GM23338 (cell line): ENCODE results near the gene PSMB11. TPM values are rescaled to one million over a fixed set of nuclear protein-coding genes. Genes with fewer than 3 reads are reported as not detected.

Experiments used
- ATAC-seq: fragments of 200-7000 bp; cut with Tn5 transposase; 3 replicates; pipeline ENCODE4 v1.9.1; 2020
- DNase-seq: peaks from one replicate; pipeline ENCODE4 v3.0.0-alpha.2; 2015; ENCODE audit warnings: low spot score
- H2AFZ ChIP-seq: fragments of 200-600 bp; sonication (generic); 2 replicates; pipeline ENCODE4 v1.8.0; 2016; ENCODE audit warnings: antibody characterized with exemption, mild to moderate bottlenecking, moderate library complexity
- H3F3A ChIP-seq: fragments of 200-600 bp; sonication (generic); replicated peaks from 2 replicates; pipeline ENCODE4 v1.8.0; 2017; ENCODE audit warnings: antibody characterized with exemption, mixed run types, low read depth
- H3K27ac ChIP-seq: fragments of 200-600 bp; sonication (generic); 2 replicates; pipeline ENCODE4 v1.6.1; 2016; ENCODE audit warnings: low read depth
- H3K27me3 ChIP-seq: fragments of 200-600 bp; sonication (generic); 2 replicates; pipeline ENCODE4 v1.8.0; 2016; ENCODE audit warnings: mild to moderate bottlenecking, mixed run types, moderate library complexity; ENCODE audit not compliant: insufficient read depth
- H3K36me3 ChIP-seq: fragments of 200-600 bp; sonication (generic); 2 replicates; pipeline ENCODE4 v1.8.0; 2016; ENCODE audit warnings: mild to moderate bottlenecking; ENCODE audit not compliant: insufficient read depth
- H3K4me1 ChIP-seq: fragments of 200-600 bp; sonication (generic); 2 replicates; pipeline ENCODE4 v1.8.0; 2016; ENCODE audit warnings: mild to moderate bottlenecking, moderate library complexity; ENCODE audit not compliant: insufficient read depth
- H3K4me2 ChIP-seq: fragments of 200-600 bp; sonication (generic); 2 replicates; pipeline ENCODE4 v1.7.1; 2017; ENCODE audit warnings: mixed run types
- H3K4me3 ChIP-seq: fragments of 200-600 bp; sonication (generic); 2 replicates; pipeline ENCODE4 v1.6.1; 2016; ENCODE audit warnings: mixed run types
- H3K79me2 ChIP-seq: fragments of 200-600 bp; sonication (generic); replicated peaks from 2 replicates; pipeline ENCODE4 v1.8.0; 2017; ENCODE audit warnings: mild to moderate bottlenecking; ENCODE audit not compliant: insufficient read depth
- H3K9me2 ChIP-seq: fragments of 200-600 bp; sonication (generic); 2 replicates; pipeline ENCODE4 v1.8.0; 2017; ENCODE audit not compliant: insufficient read depth
- H4K20me1 ChIP-seq: fragments of 200-600 bp; sonication (generic); replicated peaks from 2 replicates; pipeline ENCODE4 v1.8.0; 2017; ENCODE audit warnings: mild to moderate bottlenecking; ENCODE audit not compliant: insufficient read depth
- H3K27ac Mint-ChIP-seq: 2 replicates; pipeline ENCODE4 v1.8.0; 2020; ENCODE audit warnings: inconsistent platforms, mild to moderate bottlenecking, moderate library complexity, mixed read lengths
- H3K27me3 Mint-ChIP-seq: 3 replicates; pipeline ENCODE4 v1.8.0; 2022; ENCODE audit warnings: low read depth, mild to moderate bottlenecking, moderate library complexity, mixed read lengths, inconsistent platforms; ENCODE audit not compliant: insufficient read depth, poor library complexity
- H3K36me3 Mint-ChIP-seq: 3 replicates; pipeline ENCODE4 v1.8.0; 2021; ENCODE audit warnings: low read depth, mild to moderate bottlenecking, inconsistent platforms, moderate library complexity, mixed read lengths
- H3K4me1 Mint-ChIP-seq: 3 replicates; pipeline ENCODE4 v1.8.0; 2020; ENCODE audit warnings: mild to moderate bottlenecking, inconsistent platforms, mixed read lengths
- H3K4me3 Mint-ChIP-seq: 3 replicates; pipeline ENCODE4 v1.8.0; 2021; ENCODE audit warnings: moderate library complexity, mild to moderate bottlenecking, inconsistent platforms, mixed read lengths
- H3K9me3 Mint-ChIP-seq: 3 replicates; pipeline ENCODE4 v1.8.0; 2020; ENCODE audit warnings: moderate library complexity, mild to moderate bottlenecking, inconsistent platforms, mixed read lengths
- NANOG ChIP-seq: IDR thresholded peaks from 2 replicates; pipeline ENCODE4 v1.6.1; 2016; ENCODE audit warnings: antibody characterized with exemption, borderline replicate concordance
- ZNF331 ChIP-seq: fragments of 250-450 bp; sonication (Bioruptor Pico); IDR thresholded peaks from 2 replicates; pipeline ENCODE4 v1.5.0; 2020; ENCODE audit warnings: low read depth, mild to moderate bottlenecking, moderate library complexity
- polyA plus RNA-seq: library from polyadenylated mRNA; unstranded; fragments of >200 nt; fragmentation: Nextera tagmentation; extraction: Ambion mirVana; gene quantifications from 2 replicates; pipeline ENCODE4 v1.2.1, GENCODE V29; 2016
- total RNA-seq: library from RNA; depleted of rRNA; stranded (reverse); fragments of >200 nt; shearing (Covaris generic); gene quantifications from 2 replicates; pipeline ENCODE4 v1.2.3, GENCODE V29; 2014
- TF ChIP-seq, protein P1 (sequence below): fragments of 250-450 bp; sonication (Bioruptor Pico); IDR thresholded peaks from 2 replicates; pipeline ENCODE4 v1.5.0; 2020; ENCODE audit warnings: mild to moderate bottlenecking, moderate library complexity
- TF ChIP-seq, protein P2 (sequence below): IDR thresholded peaks from 2 replicates; pipeline ENCODE4 v1.6.1; 2016; ENCODE audit warnings: antibody characterized with exemption
- TF ChIP-seq, protein P3 (sequence below), 2 experiments: fragments of 200-600 bp in 1 of 2; sonication (generic) in 1 of 2; conservative IDR thresholded peaks; 2 replicates each; pipeline versions ENCODE4 v1.5.1 to v1.6.1; 2016 to 2017; ENCODE audit warnings: antibody characterized with exemption in 2 of 2, low read depth in 2 of 2, mild to moderate bottlenecking in 2 of 2, moderate library complexity in 1 of 2
- TF ChIP-seq, protein P4 (sequence below): IDR thresholded peaks from one replicate; pipeline ENCODE4 v1.6.1; 2018; ENCODE audit warnings: antibody characterized with exemption; ENCODE audit not compliant: unreplicated experiment

Gene PSMB11
- total and polyA plus RNA-seq, 2 experiments from 2014 or later: 0.07 TPM; not detected in 1

DNA sequence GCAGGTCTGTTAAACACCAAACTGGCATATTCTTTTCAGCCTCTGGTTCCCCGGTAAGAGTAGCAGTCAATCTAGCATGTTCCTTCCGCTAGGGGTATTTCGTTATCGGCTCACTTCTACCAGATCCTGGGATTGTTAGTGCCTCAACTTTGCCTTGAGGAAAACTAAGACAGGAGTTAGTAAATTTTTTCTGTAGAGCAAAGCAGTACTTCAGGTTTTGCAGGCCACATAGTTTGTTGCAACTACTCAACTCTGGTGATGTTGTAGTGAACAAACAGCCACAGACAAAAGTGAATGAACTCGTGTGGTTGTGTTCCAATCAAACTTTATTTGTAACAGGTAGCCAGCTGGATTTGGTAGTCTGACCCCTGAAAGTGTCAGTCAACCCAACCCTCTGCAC is 21.6 kb downstream of the PSMB11 start (continued):
- TF ChIP-seq, protein P1, sequence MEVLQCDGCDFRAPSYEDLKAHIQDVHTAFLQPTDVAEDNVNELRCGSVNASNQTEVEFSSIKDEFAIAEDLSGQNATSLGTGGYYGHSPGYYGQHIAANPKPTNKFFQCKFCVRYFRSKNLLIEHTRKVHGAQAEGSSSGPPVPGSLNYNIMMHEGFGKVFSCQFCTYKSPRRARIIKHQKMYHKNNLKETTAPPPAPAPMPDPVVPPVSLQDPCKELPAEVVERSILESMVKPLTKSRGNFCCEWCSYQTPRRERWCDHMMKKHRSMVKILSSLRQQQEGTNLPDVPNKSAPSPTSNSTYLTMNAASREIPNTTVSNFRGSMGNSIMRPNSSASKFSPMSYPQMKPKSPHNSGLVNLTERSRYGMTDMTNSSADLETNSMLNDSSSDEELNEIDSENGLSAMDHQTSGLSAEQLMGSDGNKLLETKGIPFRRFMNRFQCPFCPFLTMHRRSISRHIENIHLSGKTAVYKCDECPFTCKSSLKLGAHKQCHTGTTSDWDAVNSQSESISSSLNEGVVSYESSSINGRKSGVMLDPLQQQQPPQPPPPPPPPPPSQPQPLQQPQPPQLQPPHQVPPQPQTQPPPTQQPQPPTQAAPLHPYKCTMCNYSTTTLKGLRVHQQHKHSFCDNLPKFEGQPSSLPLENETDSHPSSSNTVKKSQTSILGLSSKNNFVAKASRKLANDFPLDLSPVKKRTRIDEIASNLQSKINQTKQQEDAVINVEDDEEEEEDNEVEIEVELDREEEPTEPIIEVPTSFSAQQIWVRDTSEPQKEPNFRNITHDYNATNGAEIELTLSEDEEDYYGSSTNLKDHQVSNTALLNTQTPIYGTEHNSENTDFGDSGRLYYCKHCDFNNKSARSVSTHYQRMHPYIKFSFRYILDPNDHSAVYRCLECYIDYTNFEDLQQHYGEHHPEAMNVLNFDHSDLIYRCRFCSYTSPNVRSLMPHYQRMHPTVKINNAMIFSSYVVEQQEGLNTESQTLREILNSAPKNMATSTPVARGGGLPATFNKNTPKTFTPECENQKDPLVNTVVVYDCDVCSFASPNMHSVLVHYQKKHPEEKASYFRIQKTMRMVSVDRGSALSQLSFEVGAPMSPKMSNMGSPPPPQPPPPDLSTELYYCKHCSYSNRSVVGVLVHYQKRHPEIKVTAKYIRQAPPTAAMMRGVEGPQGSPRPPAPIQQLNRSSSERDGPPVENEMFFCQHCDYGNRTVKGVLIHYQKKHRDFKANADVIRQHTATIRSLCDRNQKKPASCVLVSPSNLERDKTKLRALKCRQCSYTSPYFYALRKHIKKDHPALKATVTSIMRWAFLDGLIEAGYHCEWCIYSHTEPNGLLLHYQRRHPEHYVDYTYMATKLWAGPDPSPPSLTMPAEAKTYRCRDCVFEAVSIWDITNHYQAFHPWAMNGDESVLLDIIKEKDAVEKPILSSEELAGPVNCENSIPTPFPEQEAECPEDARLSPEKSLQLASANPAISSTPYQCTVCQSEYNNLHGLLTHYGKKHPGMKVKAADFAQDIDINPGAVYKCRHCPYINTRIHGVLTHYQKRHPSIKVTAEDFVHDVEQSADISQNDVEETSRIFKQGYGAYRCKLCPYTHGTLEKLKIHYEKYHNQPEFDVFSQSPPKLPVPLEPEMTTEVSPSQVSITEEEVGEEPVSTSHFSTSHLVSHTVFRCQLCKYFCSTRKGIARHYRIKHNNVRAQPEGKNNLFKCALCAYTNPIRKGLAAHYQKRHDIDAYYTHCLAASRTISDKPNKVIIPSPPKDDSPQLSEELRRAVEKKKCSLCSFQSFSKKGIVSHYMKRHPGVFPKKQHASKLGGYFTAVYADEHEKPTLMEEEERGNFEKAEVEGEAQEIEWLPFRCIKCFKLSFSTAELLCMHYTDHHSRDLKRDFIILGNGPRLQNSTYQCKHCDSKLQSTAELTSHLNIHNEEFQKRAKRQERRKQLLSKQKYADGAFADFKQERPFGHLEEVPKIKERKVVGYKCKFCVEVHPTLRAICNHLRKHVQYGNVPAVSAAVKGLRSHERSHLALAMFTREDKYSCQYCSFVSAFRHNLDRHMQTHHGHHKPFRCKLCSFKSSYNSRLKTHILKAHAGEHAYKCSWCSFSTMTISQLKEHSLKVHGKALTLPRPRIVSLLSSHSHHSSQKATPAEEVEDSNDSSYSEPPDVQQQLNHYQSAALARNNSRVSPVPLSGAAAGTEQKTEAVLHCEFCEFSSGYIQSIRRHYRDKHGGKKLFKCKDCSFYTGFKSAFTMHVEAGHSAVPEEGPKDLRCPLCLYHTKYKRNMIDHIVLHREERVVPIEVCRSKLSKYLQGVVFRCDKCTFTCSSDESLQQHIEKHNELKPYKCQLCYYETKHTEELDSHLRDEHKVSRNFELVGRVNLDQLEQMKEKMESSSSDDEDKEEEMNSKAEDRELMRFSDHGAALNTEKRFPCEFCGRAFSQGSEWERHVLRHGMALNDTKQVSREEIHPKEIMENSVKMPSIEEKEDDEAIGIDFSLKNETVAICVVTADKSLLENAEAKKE (CRISPR knock-in tag): no peak
- TF ChIP-seq, protein P2, sequence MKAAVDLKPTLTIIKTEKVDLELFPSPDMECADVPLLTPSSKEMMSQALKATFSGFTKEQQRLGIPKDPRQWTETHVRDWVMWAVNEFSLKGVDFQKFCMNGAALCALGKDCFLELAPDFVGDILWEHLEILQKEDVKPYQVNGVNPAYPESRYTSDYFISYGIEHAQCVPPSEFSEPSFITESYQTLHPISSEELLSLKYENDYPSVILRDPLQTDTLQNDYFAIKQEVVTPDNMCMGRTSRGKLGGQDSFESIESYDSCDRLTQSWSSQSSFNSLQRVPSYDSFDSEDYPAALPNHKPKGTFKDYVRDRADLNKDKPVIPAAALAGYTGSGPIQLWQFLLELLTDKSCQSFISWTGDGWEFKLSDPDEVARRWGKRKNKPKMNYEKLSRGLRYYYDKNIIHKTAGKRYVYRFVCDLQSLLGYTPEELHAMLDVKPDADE: no peak
- no peak for TF ChIP-seq NANOG

DNA sequence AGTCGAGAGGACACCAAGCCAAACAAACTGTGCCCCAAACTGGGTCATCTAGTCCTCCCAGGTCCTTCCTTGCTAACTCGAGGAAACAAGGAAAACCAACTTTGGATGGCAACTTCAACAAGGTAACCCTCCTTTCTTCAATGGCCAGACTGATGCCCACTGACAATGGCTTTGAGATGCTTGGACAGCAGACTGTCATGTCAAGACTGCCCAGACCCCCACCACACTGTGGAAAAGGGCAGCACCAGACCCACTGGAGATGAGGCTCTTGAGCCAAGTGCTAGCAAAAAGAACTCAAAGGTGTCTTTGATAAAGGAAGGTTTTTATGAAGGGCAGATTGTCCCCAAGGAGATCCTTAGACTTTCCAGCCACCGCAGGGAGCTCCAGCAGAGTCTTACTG is 24.4 kb downstream of the PSMB11 start:
- Histone ChIP-seq H3K9me2 (no peaks in the 10 kb centered on the region), H3K27me3 (no peaks in the 10 kb centered on the region), H3K27ac (no peak overlapping the region), H3K4me3 (no peak overlapping the region), H3K4me1 (peaks cover 18% of the 10 kb centered on the region), H3K36me3 (peaks cover 62% of the 10 kb centered on the region), H4K20me1 (peaks cover 60% of the 10 kb centered on the region), H3K4me2 (no peak overlapping the region), H3F3A (peaks cover 72% of the 10 kb centered on the region), H3K79me2 (peaks cover 63% of the 10 kb centered on the region), H2AFZ (no peak overlapping the region)
- Mint-ChIP-seq H3K4me1 (peaks cover 33% of the 10 kb centered on the region), H3K36me3 (peaks cover 89% of the 10 kb centered on the region), H3K27ac (no peak overlapping the region), H3K4me3 (no peak overlapping the region), H3K27me3 (peaks cover 14% of the 10 kb centered on the region), H3K9me3 (no peaks in the 10 kb centered on the region)
- TF ChIP-seq ZNF331 (CRISPR knock-in tag): no peak
- TF ChIP-seq, protein P3, sequence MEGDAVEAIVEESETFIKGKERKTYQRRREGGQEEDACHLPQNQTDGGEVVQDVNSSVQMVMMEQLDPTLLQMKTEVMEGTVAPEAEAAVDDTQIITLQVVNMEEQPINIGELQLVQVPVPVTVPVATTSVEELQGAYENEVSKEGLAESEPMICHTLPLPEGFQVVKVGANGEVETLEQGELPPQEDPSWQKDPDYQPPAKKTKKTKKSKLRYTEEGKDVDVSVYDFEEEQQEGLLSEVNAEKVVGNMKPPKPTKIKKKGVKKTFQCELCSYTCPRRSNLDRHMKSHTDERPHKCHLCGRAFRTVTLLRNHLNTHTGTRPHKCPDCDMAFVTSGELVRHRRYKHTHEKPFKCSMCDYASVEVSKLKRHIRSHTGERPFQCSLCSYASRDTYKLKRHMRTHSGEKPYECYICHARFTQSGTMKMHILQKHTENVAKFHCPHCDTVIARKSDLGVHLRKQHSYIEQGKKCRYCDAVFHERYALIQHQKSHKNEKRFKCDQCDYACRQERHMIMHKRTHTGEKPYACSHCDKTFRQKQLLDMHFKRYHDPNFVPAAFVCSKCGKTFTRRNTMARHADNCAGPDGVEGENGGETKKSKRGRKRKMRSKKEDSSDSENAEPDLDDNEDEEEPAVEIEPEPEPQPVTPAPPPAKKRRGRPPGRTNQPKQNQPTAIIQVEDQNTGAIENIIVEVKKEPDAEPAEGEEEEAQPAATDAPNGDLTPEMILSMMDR (conservative IDR thresholded peaks at IDR 0.05; ENCODE audit: low read depth in 2 of 2): no peak
- TF ChIP-seq, protein P4, sequence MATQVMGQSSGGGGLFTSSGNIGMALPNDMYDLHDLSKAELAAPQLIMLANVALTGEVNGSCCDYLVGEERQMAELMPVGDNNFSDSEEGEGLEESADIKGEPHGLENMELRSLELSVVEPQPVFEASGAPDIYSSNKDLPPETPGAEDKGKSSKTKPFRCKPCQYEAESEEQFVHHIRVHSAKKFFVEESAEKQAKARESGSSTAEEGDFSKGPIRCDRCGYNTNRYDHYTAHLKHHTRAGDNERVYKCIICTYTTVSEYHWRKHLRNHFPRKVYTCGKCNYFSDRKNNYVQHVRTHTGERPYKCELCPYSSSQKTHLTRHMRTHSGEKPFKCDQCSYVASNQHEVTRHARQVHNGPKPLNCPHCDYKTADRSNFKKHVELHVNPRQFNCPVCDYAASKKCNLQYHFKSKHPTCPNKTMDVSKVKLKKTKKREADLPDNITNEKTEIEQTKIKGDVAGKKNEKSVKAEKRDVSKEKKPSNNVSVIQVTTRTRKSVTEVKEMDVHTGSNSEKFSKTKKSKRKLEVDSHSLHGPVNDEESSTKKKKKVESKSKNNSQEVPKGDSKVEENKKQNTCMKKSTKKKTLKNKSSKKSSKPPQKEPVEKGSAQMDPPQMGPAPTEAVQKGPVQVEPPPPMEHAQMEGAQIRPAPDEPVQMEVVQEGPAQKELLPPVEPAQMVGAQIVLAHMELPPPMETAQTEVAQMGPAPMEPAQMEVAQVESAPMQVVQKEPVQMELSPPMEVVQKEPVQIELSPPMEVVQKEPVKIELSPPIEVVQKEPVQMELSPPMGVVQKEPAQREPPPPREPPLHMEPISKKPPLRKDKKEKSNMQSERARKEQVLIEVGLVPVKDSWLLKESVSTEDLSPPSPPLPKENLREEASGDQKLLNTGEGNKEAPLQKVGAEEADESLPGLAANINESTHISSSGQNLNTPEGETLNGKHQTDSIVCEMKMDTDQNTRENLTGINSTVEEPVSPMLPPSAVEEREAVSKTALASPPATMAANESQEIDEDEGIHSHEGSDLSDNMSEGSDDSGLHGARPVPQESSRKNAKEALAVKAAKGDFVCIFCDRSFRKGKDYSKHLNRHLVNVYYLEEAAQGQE: no peak
- ATAC-seq (no peak), DNase-seq (no peak)
